Mesenchymal stem cell (in vitro differentiated cells and primary cell): ENCODE measurements around the gene C16orf54.
"Not testable (repeated sequence)": the region's sequence is repeated elsewhere in the genome, so short reads cannot be mapped to it uniquely, and the experiment has no call there.

Experiments
- DNase-seq: peaks from one replicate; pipeline ENCODE4 v3.0.0-alpha.2; 2013
- H2AFZ ChIP-seq: one replicate; pipeline ENCODE4 v1.6.1; 2013; ENCODE audit warnings: low read depth, mild to moderate bottlenecking, control low read depth, inconsistent platforms, low read length, moderate library complexity
- H2AK5ac ChIP-seq: 2 replicates; pipeline ENCODE4 v1.6.1; 2013; ENCODE audit warnings: low read length, moderate library complexity, mild to moderate bottlenecking, inconsistent platforms; ENCODE audit not compliant: severe bottlenecking
- H2BK120ac ChIP-seq: one replicate; pipeline ENCODE4 v1.6.1; 2013; ENCODE audit warnings: low read depth, mild to moderate bottlenecking, inconsistent platforms, low read length, moderate library complexity
- H2BK12ac ChIP-seq, 2 experiments: one replicate each; pipeline ENCODE4 v1.6.1; 2013; ENCODE audit warnings: inconsistent platforms in 2 of 2, low read length in 2 of 2, mild to moderate bottlenecking in 2 of 2, moderate library complexity in 2 of 2, control low read depth in 1 of 2
- H2BK15ac ChIP-seq: one replicate; pipeline ENCODE4 v1.6.1; 2013; ENCODE audit warnings: mild to moderate bottlenecking, low read depth, inconsistent platforms; ENCODE audit not compliant: poor library complexity, severe bottlenecking
- H2BK5ac ChIP-seq: 2 replicates; pipeline ENCODE4 v1.6.1; 2013; ENCODE audit warnings: low read depth, mild to moderate bottlenecking, low read length, control low read depth, inconsistent platforms; ENCODE audit not compliant: poor library complexity, severe bottlenecking
- H3K14ac ChIP-seq, 2 experiments: one replicate each; pipeline ENCODE4 v1.6.1; 2013; ENCODE audit warnings: inconsistent platforms in 2 of 2, low read length in 2 of 2, control low read depth in 1 of 2, mild to moderate bottlenecking in 1 of 2, moderate library complexity in 1 of 2
- H3K18ac ChIP-seq, 2 experiments: one replicate each; pipeline ENCODE4 v1.6.1; 2013; ENCODE audit warnings: inconsistent platforms in 2 of 2, low read length in 2 of 2, control low read depth in 1 of 2, low read depth in 1 of 2, mild to moderate bottlenecking in 1 of 2
- H3K23ac ChIP-seq, 2 experiments: one replicate each; pipeline ENCODE4 v1.6.1; 2013; ENCODE audit warnings: inconsistent platforms in 2 of 2, low read length in 2 of 2, mild to moderate bottlenecking in 2 of 2, moderate library complexity in 2 of 2, control low read depth in 1 of 2
- H3K27ac ChIP-seq: 2 replicates; pipeline ENCODE4 v1.5.1; 2013; ENCODE audit warnings: mild to moderate bottlenecking, moderate library complexity, low read length, control low read depth, inconsistent platforms; ENCODE audit not compliant: poor library complexity, severe bottlenecking
- H3K27me3 ChIP-seq, 2 experiments: 2 replicates each; pipeline versions ENCODE4 v1.6.1 to v1.7.0; 2013; ENCODE audit warnings: low read length in 2 of 2, mild to moderate bottlenecking in 2 of 2, moderate library complexity in 2 of 2, control low read depth in 1 of 2, inconsistent platforms in 1 of 2; ENCODE audit not compliant: control insufficient read depth in 1 of 2, insufficient read depth in 1 of 2
- H3K36me3 ChIP-seq, 2 experiments: 2 replicates each; pipeline versions ENCODE4 v1.6.1 to v1.7.0; 2013; ENCODE audit warnings: low read length in 2 of 2, control low read depth in 1 of 2, inconsistent platforms in 1 of 2, low read depth in 1 of 2, mild to moderate bottlenecking in 1 of 2; ENCODE audit not compliant: insufficient read depth in 2 of 2, control insufficient read depth in 1 of 2
- H3K4ac ChIP-seq, 2 experiments: one replicate each; pipeline ENCODE4 v1.6.1; 2013; ENCODE audit warnings: inconsistent platforms in 2 of 2, low read length in 2 of 2, mild to moderate bottlenecking in 2 of 2, moderate library complexity in 2 of 2, control low read depth in 1 of 2, low read depth in 1 of 2
- H3K4me1 ChIP-seq: 2 replicates; pipeline ENCODE4 v1.6.1; 2013; ENCODE audit warnings: low read depth, low read length, control low read depth; ENCODE audit not compliant: control insufficient read depth, insufficient read depth
- H3K4me2 ChIP-seq: 2 replicates; pipeline ENCODE4 v1.6.1; 2013; ENCODE audit warnings: low read length, mild to moderate bottlenecking, inconsistent platforms; ENCODE audit not compliant: poor library complexity, severe bottlenecking
- H3K4me3 ChIP-seq, 2 experiments: 2 replicates each; pipeline versions ENCODE4 v1.5.1 to v1.7.0; 2013; ENCODE audit warnings: low read length in 2 of 2, mild to moderate bottlenecking in 2 of 2, control low read depth in 1 of 2, low read depth in 1 of 2; ENCODE audit not compliant: insufficient read depth in 1 of 2
- H3K79me1 ChIP-seq: replicated peaks from 2 replicates; pipeline ENCODE4 v1.6.1; 2013; ENCODE audit warnings: mild to moderate bottlenecking, control low read depth, low read length, inconsistent platforms; ENCODE audit not compliant: poor library complexity, severe bottlenecking
- H3K9ac ChIP-seq: 2 replicates; pipeline ENCODE4 v1.7.0; 2013; ENCODE audit warnings: mild to moderate bottlenecking, low read length, moderate library complexity
- H3K9me3 ChIP-seq: 2 replicates; pipeline ENCODE4 v1.7.0; 2013; ENCODE audit warnings: mild to moderate bottlenecking, low read length; ENCODE audit not compliant: control insufficient read depth
- H4K8ac ChIP-seq: one replicate; pipeline ENCODE4 v1.6.1; 2013; ENCODE audit warnings: inconsistent platforms, mild to moderate bottlenecking, low read length, moderate library complexity
- H4K91ac ChIP-seq: one replicate; pipeline ENCODE4 v1.6.1; 2013; ENCODE audit warnings: mild to moderate bottlenecking, low read length, inconsistent platforms
- WGBS: methylation state at CpG from one replicate; pipeline ENCODE4 v1.1.7; 2013; ENCODE audit warnings: mixed read lengths; 5-methylcytosine and 5-hydroxymethylcytosine counted together

The C16orf54 gene

DNA sequence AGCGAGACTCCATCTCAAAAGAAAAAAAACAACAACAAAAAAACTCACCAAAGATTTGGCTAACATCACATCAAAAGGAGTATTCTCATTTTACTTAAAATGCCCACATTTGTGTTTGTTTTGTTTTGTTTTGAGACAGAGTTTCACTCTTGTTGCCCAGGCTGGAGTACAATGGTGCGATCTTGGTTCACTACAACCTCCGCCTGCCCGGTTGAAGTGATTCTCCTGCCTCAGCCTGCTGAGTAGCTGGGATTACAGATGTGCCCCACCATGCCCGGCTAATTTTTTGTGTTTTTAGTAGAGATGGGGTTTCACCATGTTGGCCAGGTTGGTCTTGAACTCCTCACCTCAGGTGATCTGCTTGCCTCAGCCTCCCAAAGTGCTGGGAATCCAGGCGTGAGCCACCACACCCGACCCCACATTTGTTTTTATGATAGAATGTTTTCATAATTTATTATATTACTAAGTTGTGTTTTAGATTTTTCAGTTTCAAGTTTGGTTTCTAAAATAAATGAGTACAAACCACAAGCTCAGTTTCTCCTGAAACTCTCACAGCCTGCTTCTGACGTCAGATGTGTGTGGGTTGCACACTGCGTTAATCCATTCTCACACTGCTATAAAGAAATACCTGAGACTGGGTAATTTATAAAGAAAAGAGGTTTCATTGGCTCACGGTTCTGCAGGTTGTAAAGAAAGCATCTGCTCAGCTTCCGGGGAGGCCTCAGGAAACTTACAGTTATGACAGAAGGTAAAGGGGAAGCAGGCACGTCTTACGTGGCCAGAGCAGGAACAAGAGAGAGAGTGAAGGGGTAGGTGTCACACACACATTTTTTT is 13.8 kb downstream of the C16orf54 start:
- H2BK5ac ChIP-seq, DNase-seq, H4K8ac ChIP-seq, H3K4me3 ChIP-seq, H3K23ac ChIP-seq, H3K14ac ChIP-seq, H3K36me3 ChIP-seq, H3K9me3 ChIP-seq, H3K4ac ChIP-seq, H2BK15ac ChIP-seq, H2BK12ac ChIP-seq, H3K18ac ChIP-seq, H3K79me1 ChIP-seq, H3K9ac ChIP-seq, H2AK5ac ChIP-seq, H2AFZ ChIP-seq, H4K91ac ChIP-seq, H2BK120ac ChIP-seq, H3K27ac ChIP-seq, H3K4me2 ChIP-seq, H3K4me1 ChIP-seq: not testable (repeated sequence)
- peaks cover 10 to 31% of the 10 kb centered on the region in 2 experiments for H3K27me3 ChIP-seq
- WGBS = 95% methylated on average over 9 of the region's 13 CpGs

- H2AFZ ChIP-seq = no peak overlapping the region
- H3K9me3 ChIP-seq = no peaks in the 10 kb centered on the region
- peaks cover 1% of the 10 kb centered on the region for H3K4me1 ChIP-seq
- no peak overlapping the region for H3K9ac ChIP-seq
- no peak overlapping the region for H3K27ac ChIP-seq
- H2BK15ac ChIP-seq = no peak overlapping the region
- no peak overlapping the region for H3K4me2 ChIP-seq
- H3K79me1 ChIP-seq = no peaks in the 10 kb centered on the region
- peaks cover 2 to 26% of the 10 kb centered on the region in 2 experiments for H3K27me3 ChIP-seq
- H3K23ac ChIP-seq = no peak overlapping the region
- no peak overlapping the region for H3K4ac ChIP-seq
- no peaks in the 10 kb centered on the region for H3K36me3 ChIP-seq
- no peak overlapping the region for H4K8ac ChIP-seq
- no peak overlapping the region for H3K4me3 ChIP-seq
- H2AK5ac ChIP-seq = no peak overlapping the region
- no peak overlapping the region for H2BK12ac ChIP-seq
- no peak overlapping the region for H4K91ac ChIP-seq
- no peak overlapping the region for H3K18ac ChIP-seq
- WGBS = 86% methylated on average over 7 of the region's 7 CpGs
- no peak for DNase-seq
- no peak overlapping the region for H3K14ac ChIP-seq
- no peak overlapping the region for H2BK120ac ChIP-seq
- no peak overlapping the region for H2BK5ac ChIP-seq
These were observed 15.1 kb downstream of the C16orf54 start for GRCh38 chr16:29730649-29731048.

- H2BK15ac ChIP-seq = no peak overlapping the region
- H3K4me3 ChIP-seq = peak overlapping the region in 1 of 2 experiments; percentile 59
- peak; percentile 61 for DNase-seq
- no peak overlapping the region for H3K27ac ChIP-seq
- 87% methylated on average over 3 of the region's 6 CpGs for WGBS
- no peaks in the 10 kb centered on the region for H3K9me3 ChIP-seq
- no peaks in the 10 kb centered on the region for H3K79me1 ChIP-seq
- H3K4me1 ChIP-seq = peaks cover 1% of the 10 kb centered on the region
- H3K23ac ChIP-seq = no peak overlapping the region
- no peak overlapping the region for H3K4ac ChIP-seq
- H3K18ac ChIP-seq = no peak overlapping the region
- peak overlapping the region; percentile 26 for H3K9ac ChIP-seq
- H3K27me3 ChIP-seq = peaks cover 0 to 26% of the 10 kb centered on the region in 2 experiments
- peak overlapping the region; percentile 31 for H3K4me2 ChIP-seq
- H3K14ac ChIP-seq = no peak overlapping the region
- H2BK120ac ChIP-seq = no peak overlapping the region
- H4K8ac ChIP-seq = no peak overlapping the region
- no peak overlapping the region for H2BK12ac ChIP-seq
- no peak overlapping the region for H4K91ac ChIP-seq
- H2AK5ac ChIP-seq = no peak overlapping the region
- no peak overlapping the region for H2BK5ac ChIP-seq
- H2AFZ ChIP-seq = no peak overlapping the region
- no peaks in the 10 kb centered on the region for H3K36me3 ChIP-seq
These were observed 16.7 kb downstream of the C16orf54 start for GRCh38 chr16:29729116-29729521.

- Histone ChIP-seq H3K4me1 (peaks cover 1% of the 10 kb centered on the region), H3K36me3 (no peaks in the 10 kb centered on the region), H4K91ac (no peak overlapping the region), H2BK12ac (no peak overlapping the region), H3K4me3 (no peak overlapping the region), H2BK5ac (no peak overlapping the region), H3K27me3 (peaks cover 0 to 23% of the 10 kb centered on the region in 2 experiments), H3K23ac (no peak overlapping the region), H2AFZ (no peak overlapping the region), H2AK5ac (no peak overlapping the region), H3K18ac (no peak overlapping the region), H3K27ac (no peak overlapping the region), H2BK120ac (no peak overlapping the region), H4K8ac (no peak overlapping the region), H3K4me2 (no peak overlapping the region), H3K14ac (no peak overlapping the region), H2BK15ac (no peak overlapping the region), H3K9me3 (no peaks in the 10 kb centered on the region), H3K9ac (no peak overlapping the region), H3K79me1 (no peaks in the 10 kb centered on the region), H3K4ac (no peak overlapping the region)
- WGBS = 79% methylated on average over 7 of the region's 7 CpGs
- no peak for DNase-seq
These were observed 18.3 kb downstream of the C16orf54 start for GRCh38 chr16:29727452-29727851.
